Measurements from ENCODE around the gene PAQR8. TPM values are rescaled to one million over a fixed set of nuclear protein-coding genes. Genes with fewer than 3 reads are reported as not detected.

PAQR8 gene
- total and polyA plus RNA-seq, 2 of the 4 experiments (the other 2 are of a cell fraction), result 1.4 to 1.6 TPM

DNA sequence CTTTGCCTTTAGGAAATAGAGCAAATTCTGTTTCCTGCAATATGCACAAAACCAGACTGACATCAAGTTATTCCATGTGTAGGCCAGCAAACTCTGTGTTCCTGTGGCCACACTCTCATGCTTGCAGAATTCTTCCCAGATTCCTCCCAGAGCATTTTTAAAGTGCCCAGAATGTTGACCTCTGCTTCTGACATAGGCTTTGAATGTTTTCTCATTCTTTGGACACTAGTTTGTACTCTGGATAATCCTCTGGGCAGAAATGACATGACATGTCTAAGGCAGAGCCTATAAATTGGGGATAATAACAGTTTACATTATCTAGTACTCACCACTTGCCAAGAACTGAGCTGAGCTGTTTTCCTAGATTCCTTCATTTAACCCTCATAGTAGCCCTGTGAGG is 49.0 kb downstream of the PAQR8 start:
- no peaks in the 10 kb centered on the region for H3K9me3 ChIP-seq (ENCODE audit: control insufficient read depth, insufficient read depth, low read length)
- peak overlapping the region; percentile 67 for H2BK5ac ChIP-seq (ENCODE audit: low read depth, low read length, poor library complexity, severe bottlenecking)
- DNase-seq (peak; percentile 57), ATAC-seq (ENCODE audit: low read depth) (peak; percentile 80)
- H3K27ac ChIP-seq (ENCODE audit: insufficient read depth, low read length), result peak overlapping the region; percentile 20; the same call in 1 of the 2 replicates
- H3K4me3 ChIP-seq (ENCODE audit: insufficient read depth, low read depth, low read length), result no peak overlapping the region
- dilution Hi-C loops (cut with HindIII; ENCODE audit: low sequenced_read_pairs, unreplicated experiment) (loop anchor here (25.0 kb wide), 1 partner anchor 251 kb away; the partner anchor contains the start of gene TMEM14A), in situ Hi-C loops (cut with MboI; ENCODE audit: low sequenced_read_pairs) (no loop called here), intact Hi-C loops (cut with micrococcal nuclease) (loop anchor here (2.0 kb wide), 1 partner anchor 584 kb away; the partner anchor contains the start of gene GSTA4)
- no peaks in the 10 kb centered on the region for H3K27me3 ChIP-seq (ENCODE audit: control insufficient read depth, insufficient read depth, low read length)
- peaks cover 2% of the 10 kb centered on the region; the same call in 1 of the 2 replicates for H3K9me1 ChIP-seq (ENCODE audit: insufficient read depth, low read length)
- H4K20me1 ChIP-seq (ENCODE audit: insufficient read depth, low read length), result no peaks in the 10 kb centered on the region
- no peak overlapping the region for H4K8ac ChIP-seq (ENCODE audit: low read depth in 2 of 2, low read length in 2 of 2)
- no peak overlapping the region for H2AFZ ChIP-seq (replicated peaks; ENCODE audit: low read length, poor library complexity)
- H3K23ac ChIP-seq (ENCODE audit: low read depth, low read length), result peak overlapping the region; percentile 36; the same call in 1 of the 2 replicates
- ChIA-PET POLR2A (ENCODE audit: unreplicated experiment) (no interaction called here), CTCF (no interaction called here)
- BruUV-seq (replicated peaks), result no TSS peak
- no peak overlapping the region for H3K4ac ChIP-seq (ENCODE audit: low read depth, low read length)
- no peaks in the 10 kb centered on the region for H3K79me1 ChIP-seq (ENCODE audit: low read depth in 1 of 2, low read length in 2 of 2)
- H4K91ac ChIP-seq (ENCODE audit: insufficient read depth, low read depth, low read length), result no peak overlapping the region
- TF ChIP-seq RCOR1 (IDR thresholded peaks at IDR 0.05; ENCODE audit: insufficient replicate concordance, low read length) (no peak), FOS (IDR thresholded peaks at IDR 0.05; ENCODE audit: low read depth, low read length) (no peak), BHLHE40 (IDR thresholded peaks at IDR 0.05; ENCODE audit: low read depth, low read length) (no peak), RFX5 (IDR thresholded peaks at IDR 0.05; ENCODE audit: low read depth, low read length) (no peak), SMC3 (IDR thresholded peaks at IDR 0.05; ENCODE audit: low read depth, low read length) (no peak), CHD1 (IDR thresholded peaks at IDR 0.05; ENCODE audit: low read depth, low read length) (no peak), MAZ (IDR thresholded peaks at IDR 0.05; ENCODE audit: borderline replicate concordance, low read depth, low read length) (no peak), RAD21 (IDR thresholded peaks at IDR 0.05; ENCODE audit: low read length) (no peak), MXI1 (IDR thresholded peaks at IDR 0.05; ENCODE audit: borderline replicate concordance, low read depth, low read length) (no peak), POLR2A (IDR thresholded peaks at IDR 0.05; ENCODE audit: low read depth, low read length) (no peak), MAFK (IDR thresholded peaks at IDR 0.05; ENCODE audit: low read depth, low read length) (no peak), NFE2L2 (IDR thresholded peaks at IDR 0.05; ENCODE audit: low read depth, low read length) (no peak)
- TF ChIP-seq, protein P1, sequence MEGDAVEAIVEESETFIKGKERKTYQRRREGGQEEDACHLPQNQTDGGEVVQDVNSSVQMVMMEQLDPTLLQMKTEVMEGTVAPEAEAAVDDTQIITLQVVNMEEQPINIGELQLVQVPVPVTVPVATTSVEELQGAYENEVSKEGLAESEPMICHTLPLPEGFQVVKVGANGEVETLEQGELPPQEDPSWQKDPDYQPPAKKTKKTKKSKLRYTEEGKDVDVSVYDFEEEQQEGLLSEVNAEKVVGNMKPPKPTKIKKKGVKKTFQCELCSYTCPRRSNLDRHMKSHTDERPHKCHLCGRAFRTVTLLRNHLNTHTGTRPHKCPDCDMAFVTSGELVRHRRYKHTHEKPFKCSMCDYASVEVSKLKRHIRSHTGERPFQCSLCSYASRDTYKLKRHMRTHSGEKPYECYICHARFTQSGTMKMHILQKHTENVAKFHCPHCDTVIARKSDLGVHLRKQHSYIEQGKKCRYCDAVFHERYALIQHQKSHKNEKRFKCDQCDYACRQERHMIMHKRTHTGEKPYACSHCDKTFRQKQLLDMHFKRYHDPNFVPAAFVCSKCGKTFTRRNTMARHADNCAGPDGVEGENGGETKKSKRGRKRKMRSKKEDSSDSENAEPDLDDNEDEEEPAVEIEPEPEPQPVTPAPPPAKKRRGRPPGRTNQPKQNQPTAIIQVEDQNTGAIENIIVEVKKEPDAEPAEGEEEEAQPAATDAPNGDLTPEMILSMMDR (conservative IDR thresholded peaks at IDR 0.05; ENCODE audit: low read depth, low read length), result no peak
- TF ChIP-seq, protein P2, sequence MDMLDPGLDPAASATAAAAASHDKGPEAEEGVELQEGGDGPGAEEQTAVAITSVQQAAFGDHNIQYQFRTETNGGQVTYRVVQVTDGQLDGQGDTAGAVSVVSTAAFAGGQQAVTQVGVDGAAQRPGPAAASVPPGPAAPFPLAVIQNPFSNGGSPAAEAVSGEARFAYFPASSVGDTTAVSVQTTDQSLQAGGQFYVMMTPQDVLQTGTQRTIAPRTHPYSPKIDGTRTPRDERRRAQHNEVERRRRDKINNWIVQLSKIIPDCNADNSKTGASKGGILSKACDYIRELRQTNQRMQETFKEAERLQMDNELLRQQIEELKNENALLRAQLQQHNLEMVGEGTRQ (IDR thresholded peaks at IDR 0.05; ENCODE audit: low read depth, low read length), result no peak
- TF ChIP-seq, protein P3, sequence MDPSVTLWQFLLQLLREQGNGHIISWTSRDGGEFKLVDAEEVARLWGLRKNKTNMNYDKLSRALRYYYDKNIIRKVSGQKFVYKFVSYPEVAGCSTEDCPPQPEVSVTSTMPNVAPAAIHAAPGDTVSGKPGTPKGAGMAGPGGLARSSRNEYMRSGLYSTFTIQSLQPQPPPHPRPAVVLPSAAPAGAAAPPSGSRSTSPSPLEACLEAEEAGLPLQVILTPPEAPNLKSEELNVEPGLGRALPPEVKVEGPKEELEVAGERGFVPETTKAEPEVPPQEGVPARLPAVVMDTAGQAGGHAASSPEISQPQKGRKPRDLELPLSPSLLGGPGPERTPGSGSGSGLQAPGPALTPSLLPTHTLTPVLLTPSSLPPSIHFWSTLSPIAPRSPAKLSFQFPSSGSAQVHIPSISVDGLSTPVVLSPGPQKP (IDR thresholded peaks at IDR 0.05; ENCODE audit: borderline replicate concordance, low read depth, low read length), result no peak
- H3K4me1 ChIP-seq (ENCODE audit: control insufficient read depth, insufficient read depth, low read length), result peaks cover 9% of the 10 kb centered on the region
- no peak overlapping the region for H2BK15ac ChIP-seq (ENCODE audit: low read depth, low read length)
- no peak overlapping the region for H3K4me2 ChIP-seq (ENCODE audit: low read depth, low read length)
- no peak overlapping the region for H2BK120ac ChIP-seq (ENCODE audit: low read depth, low read length)
- H2BK20ac ChIP-seq (ENCODE audit: low read depth, low read length), result no peak overlapping the region; the same call in 1 of the 2 replicates
- no peaks in the 10 kb centered on the region for H3K36me3 ChIP-seq (ENCODE audit: control insufficient read depth, insufficient read depth, low read length)
- H3K14ac ChIP-seq (replicated peaks; ENCODE audit: low read depth, low read length), result no peak overlapping the region
- no peak overlapping the region for H2AK5ac ChIP-seq (ENCODE audit: low read depth, low read length)
- peak overlapping the region; percentile 43; the same call in 1 of the 2 replicates for H3K18ac ChIP-seq (ENCODE audit: low read depth, low read length)
- H4K5ac ChIP-seq (ENCODE audit: low read depth, low read length), result no peak overlapping the region
- no peak overlapping the region for H3K56ac ChIP-seq (ENCODE audit: extremely low read depth, insufficient read depth, low read length)
- no peak overlapping the region for H3K9ac ChIP-seq (ENCODE audit: low read depth, low read length)
- H2AK9ac ChIP-seq (replicated peaks; ENCODE audit: low read depth, low read length, poor library complexity), result no peak overlapping the region
